Astrocyte (in vitro differentiated cells and primary cell): ENCODE results near the gene CNPPD1. TPM values are rescaled to one million over a fixed set of nuclear protein-coding genes. Genes with fewer than 3 reads are reported as not detected.
A peak's percentile ranks its signal among the peaks of the same experiment; 100 is the strongest.

Source experiments
- DNase-seq: peaks from one replicate; pipeline ENCODE4 v3.0.0-alpha.2; 2010; ENCODE audit warnings: low read depth
- FAIRE-seq: peaks from 2 replicates; lab custom pipeline; 2011; peaks lifted over from hg19 to GRCh38; lab: Jason Lieb, UNC
- H2AFZ ChIP-seq: 2 replicates; pipeline ENCODE4 v1.6.0; 2012; ENCODE audit warnings: low read depth, low read length, inconsistent platforms
- H3K27ac ChIP-seq: 2 replicates; pipeline ENCODE4 v1.5.1; 2011; ENCODE audit warnings: low read depth, low read length, inconsistent platforms
- H3K27me3 ChIP-seq: 2 replicates; pipeline ENCODE4 v1.6.0; 2011; ENCODE audit warnings: low read length, inconsistent platforms; ENCODE audit not compliant: insufficient read depth
- H3K36me3 ChIP-seq: 2 replicates; pipeline ENCODE4 v1.5.1; 2011; ENCODE audit warnings: low read length, inconsistent platforms; ENCODE audit not compliant: insufficient read depth
- H3K4me1 ChIP-seq: 2 replicates; pipeline ENCODE4 v1.5.1; 2011; ENCODE audit warnings: low read length, inconsistent platforms; ENCODE audit not compliant: insufficient read depth
- H3K4me2 ChIP-seq: 2 replicates; pipeline ENCODE4 v1.6.0; 2012; ENCODE audit warnings: low read length, inconsistent platforms
- H3K4me3 ChIP-seq: 2 replicates; pipeline ENCODE4 v1.5.1; 2011; ENCODE audit warnings: low read depth, mild to moderate bottlenecking, low read length, inconsistent platforms; ENCODE audit not compliant: insufficient read depth
- H3K79me2 ChIP-seq: 2 replicates; pipeline ENCODE4 v1.6.0; 2012; ENCODE audit warnings: mild to moderate bottlenecking, low read length, inconsistent platforms; ENCODE audit not compliant: insufficient read depth
- H3K9ac ChIP-seq: 2 replicates; pipeline ENCODE4 v1.6.0; 2012; ENCODE audit warnings: mild to moderate bottlenecking, low read length, inconsistent platforms
- H3K9me3 ChIP-seq: 2 replicates; pipeline ENCODE4 v1.5.1; 2012; ENCODE audit warnings: low read depth, mild to moderate bottlenecking, low read length, inconsistent platforms; ENCODE audit not compliant: insufficient read depth
- H4K20me1 ChIP-seq: 2 replicates; pipeline ENCODE4 v1.6.0; 2012; ENCODE audit warnings: low read length, inconsistent platforms; ENCODE audit not compliant: insufficient read depth
- H3K27ac Mint-ChIP-seq: one replicate; pipeline ENCODE4 v1.8.0; 2021; ENCODE audit warnings: mild to moderate bottlenecking, mixed read lengths; ENCODE audit not compliant: unreplicated experiment
- H3K27me3 Mint-ChIP-seq: one replicate; pipeline ENCODE4 v1.8.0; 2021; ENCODE audit warnings: low read depth, mixed read lengths; ENCODE audit not compliant: unreplicated experiment
- H3K36me3 Mint-ChIP-seq: one replicate; pipeline ENCODE4 v1.8.0; 2021; ENCODE audit warnings: low read depth, mixed read lengths; ENCODE audit not compliant: unreplicated experiment
- H3K4me1 Mint-ChIP-seq: one replicate; pipeline ENCODE4 v1.8.0; 2021; ENCODE audit warnings: low read depth, mixed read lengths; ENCODE audit not compliant: unreplicated experiment
- H3K4me3 Mint-ChIP-seq: one replicate; pipeline ENCODE4 v1.8.0; 2021; ENCODE audit warnings: mild to moderate bottlenecking, moderate library complexity, mixed read lengths; ENCODE audit not compliant: unreplicated experiment
- H3K9me3 Mint-ChIP-seq: one replicate; pipeline ENCODE4 v1.8.0; 2021; ENCODE audit warnings: mild to moderate bottlenecking, mixed read lengths; ENCODE audit not compliant: unreplicated experiment
- EZH2 ChIP-seq: IDR thresholded peaks from 2 replicates; pipeline ENCODE4 v1.6.1; 2012; ENCODE audit warnings: mild to moderate bottlenecking, low read length, inconsistent platforms; ENCODE audit not compliant: insufficient read depth
- total RNA-seq: library from RNA; stranded (reverse); gene quantifications from 2 replicates; pipeline ENCODE4 v1.2.1, GENCODE V29; 2021
- TF ChIP-seq, protein P1 (sequence below): IDR thresholded peaks from 2 replicates; pipeline ENCODE4 v1.5.1; 2011; ENCODE audit warnings: low read depth, mild to moderate bottlenecking, inconsistent platforms, low read length, moderate library complexity; ENCODE audit not compliant: insufficient read depth

CNPPD1 gene
- total RNA-seq, 1 donor from 2014 or later, result 28.1 TPM

DNA sequence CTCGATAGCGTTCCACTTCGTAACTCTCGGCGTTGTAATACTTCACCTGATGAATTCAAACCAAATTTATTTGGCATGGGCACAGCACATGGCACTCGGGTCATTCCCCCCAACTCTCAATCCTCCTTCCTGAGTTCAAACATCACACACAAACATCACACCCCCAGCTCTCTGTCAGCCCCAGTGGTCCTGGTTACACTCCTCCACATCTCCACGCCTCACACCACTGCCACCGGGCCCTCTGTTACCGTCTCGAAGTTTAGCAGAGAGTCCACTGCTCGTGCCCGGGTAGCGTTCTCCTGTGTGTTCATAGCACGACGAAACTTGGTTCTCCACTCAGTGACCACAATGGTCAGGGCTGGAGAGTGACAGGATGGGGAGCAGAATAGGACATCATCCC is 37.4 kb upstream of the CNPPD1 start:
- Histone ChIP-seq H3K79me2 (peaks cover 8% of the 10 kb centered on the region), H3K36me3 (peaks cover 7% of the 10 kb centered on the region), H2AFZ (no peak overlapping the region), H3K9ac (no peak overlapping the region), H3K4me1 (peaks cover 17% of the 10 kb centered on the region), H3K27ac (no peak overlapping the region), H3K4me3 (no peak overlapping the region), H3K4me2 (no peak overlapping the region), H3K27me3 (no peaks in the 10 kb centered on the region), H3K9me3 (no peaks in the 10 kb centered on the region), H4K20me1 (peaks cover 1% of the 10 kb centered on the region)
- H3K27me3 Mint-ChIP-seq, result no peaks in the 10 kb centered on the region
- no peak overlapping the region for H3K4me3 Mint-ChIP-seq
- H3K27ac Mint-ChIP-seq, result peak overlapping the region; percentile 4
- FAIRE-seq (no peak), DNase-seq (no peak)
- peaks cover 21% of the 10 kb centered on the region for H3K36me3 Mint-ChIP-seq
- H3K9me3 Mint-ChIP-seq, result no peaks in the 10 kb centered on the region
- no peak for TF ChIP-seq EZH2
- TF ChIP-seq, protein P1, sequence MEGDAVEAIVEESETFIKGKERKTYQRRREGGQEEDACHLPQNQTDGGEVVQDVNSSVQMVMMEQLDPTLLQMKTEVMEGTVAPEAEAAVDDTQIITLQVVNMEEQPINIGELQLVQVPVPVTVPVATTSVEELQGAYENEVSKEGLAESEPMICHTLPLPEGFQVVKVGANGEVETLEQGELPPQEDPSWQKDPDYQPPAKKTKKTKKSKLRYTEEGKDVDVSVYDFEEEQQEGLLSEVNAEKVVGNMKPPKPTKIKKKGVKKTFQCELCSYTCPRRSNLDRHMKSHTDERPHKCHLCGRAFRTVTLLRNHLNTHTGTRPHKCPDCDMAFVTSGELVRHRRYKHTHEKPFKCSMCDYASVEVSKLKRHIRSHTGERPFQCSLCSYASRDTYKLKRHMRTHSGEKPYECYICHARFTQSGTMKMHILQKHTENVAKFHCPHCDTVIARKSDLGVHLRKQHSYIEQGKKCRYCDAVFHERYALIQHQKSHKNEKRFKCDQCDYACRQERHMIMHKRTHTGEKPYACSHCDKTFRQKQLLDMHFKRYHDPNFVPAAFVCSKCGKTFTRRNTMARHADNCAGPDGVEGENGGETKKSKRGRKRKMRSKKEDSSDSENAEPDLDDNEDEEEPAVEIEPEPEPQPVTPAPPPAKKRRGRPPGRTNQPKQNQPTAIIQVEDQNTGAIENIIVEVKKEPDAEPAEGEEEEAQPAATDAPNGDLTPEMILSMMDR, result no peak
- H3K4me1 Mint-ChIP-seq, result peaks cover 6% of the 10 kb centered on the region

DNA sequence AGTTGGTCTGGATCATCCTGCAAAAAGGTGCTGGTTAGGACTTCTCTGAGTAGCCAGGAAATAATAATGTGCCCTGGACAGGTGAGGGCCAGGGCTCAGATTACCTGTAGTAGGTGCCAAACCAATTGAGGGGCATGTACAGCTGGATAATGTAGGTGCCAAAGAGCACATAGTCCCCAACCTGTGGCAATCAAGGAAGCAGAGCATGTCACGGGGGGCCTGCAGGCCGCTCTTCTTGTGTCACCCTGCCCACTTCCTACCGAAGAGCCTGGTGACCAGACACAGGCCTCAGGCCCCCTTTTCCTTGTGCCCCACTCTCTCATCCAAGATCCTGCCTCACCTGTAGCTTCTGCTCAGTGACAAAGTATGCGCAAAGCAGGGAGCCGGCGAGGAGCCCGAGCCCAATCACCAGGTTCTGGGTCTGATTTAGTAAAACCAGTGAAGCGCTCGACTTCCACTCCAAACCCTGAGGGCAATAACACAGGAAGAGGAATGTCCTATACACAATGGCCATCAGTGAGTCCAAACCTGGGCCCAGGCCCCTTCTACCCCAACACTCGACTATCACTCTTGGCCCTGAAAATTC is 36.9 kb upstream of the CNPPD1 start:
- Histone ChIP-seq H3K36me3 (peaks cover 7% of the 10 kb centered on the region), H2AFZ (no peak overlapping the region), H3K79me2 (peaks cover 8% of the 10 kb centered on the region), H3K4me3 (no peak overlapping the region), H3K27me3 (no peaks in the 10 kb centered on the region), H3K4me2 (no peak overlapping the region), H3K4me1 (peaks cover 11% of the 10 kb centered on the region), H3K9ac (no peak overlapping the region), H3K27ac (no peak overlapping the region), H4K20me1 (peaks cover under 1% of the 10 kb centered on the region), H3K9me3 (no peaks in the 10 kb centered on the region)
- no peak overlapping the region for H3K27ac Mint-ChIP-seq
- H3K4me3 Mint-ChIP-seq, result no peak overlapping the region
- DNase-seq, result no peak
- FAIRE-seq, result no peak
- H3K9me3 Mint-ChIP-seq, result no peaks in the 10 kb centered on the region
- H3K36me3 Mint-ChIP-seq, result peaks cover 25% of the 10 kb centered on the region
- no peak for TF ChIP-seq EZH2
- peaks cover 6% of the 10 kb centered on the region for H3K4me1 Mint-ChIP-seq
- no peaks in the 10 kb centered on the region for H3K27me3 Mint-ChIP-seq

DNA sequence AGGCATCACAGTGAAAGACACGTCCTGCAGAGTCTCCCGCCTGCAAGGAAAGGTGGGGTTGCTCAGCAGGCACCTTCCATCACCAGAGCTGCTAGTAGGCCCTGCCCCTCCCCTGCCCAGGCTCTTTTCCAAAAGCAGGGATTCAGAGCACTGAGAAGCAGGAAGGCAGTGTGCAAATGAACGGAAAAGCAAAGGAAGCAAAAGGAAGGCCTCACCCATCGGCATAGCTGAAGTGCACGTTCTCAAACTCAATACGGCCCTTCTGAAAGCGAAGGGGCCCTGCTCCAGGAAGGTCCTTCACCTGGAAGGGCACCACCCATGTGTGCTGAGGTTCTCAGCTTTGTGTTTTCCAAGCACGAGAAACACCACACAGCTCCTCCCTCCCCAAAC is 36.3 kb upstream of the CNPPD1 start:
- Histone ChIP-seq H2AFZ (no peak overlapping the region), H3K79me2 (peaks cover 8% of the 10 kb centered on the region), H3K9me3 (no peaks in the 10 kb centered on the region), H3K4me3 (no peak overlapping the region), H3K9ac (no peak overlapping the region), H4K20me1 (peaks cover 7% of the 10 kb centered on the region), H3K36me3 (peaks cover 7% of the 10 kb centered on the region), H3K4me2 (no peak overlapping the region), H3K27me3 (no peaks in the 10 kb centered on the region), H3K4me1 (peaks cover 9% of the 10 kb centered on the region), H3K27ac (no peak overlapping the region)
- TF ChIP-seq, protein P1, result no peak
- TF ChIP-seq EZH2, result no peak
- Mint-ChIP-seq H3K9me3 (no peaks in the 10 kb centered on the region), H3K36me3 (peaks cover 25% of the 10 kb centered on the region), H3K4me3 (no peak overlapping the region), H3K27ac (no peak overlapping the region), H3K27me3 (no peaks in the 10 kb centered on the region), H3K4me1 (peaks cover 9% of the 10 kb centered on the region)
- no peak for DNase-seq
- no peak for FAIRE-seq
